Ectodermal cell (in vitro differentiated cells): ENCODE data around the gene LGALSL.
A peak's percentile ranks its signal among the peaks of the same experiment; 100 is the strongest.
"Not testable (repeated sequence)": the region's sequence is repeated elsewhere in the genome, so short reads cannot be mapped to it uniquely, and the experiment has no call there.

Experiments
- H3K27ac ChIP-seq: 2 replicates; pipeline ENCODE4 v1.7.0; 2013; ENCODE audit warnings: mild to moderate bottlenecking, low read depth, low read length; ENCODE audit not compliant: insufficient read depth, poor library complexity, severe bottlenecking
- H3K27me3 ChIP-seq: 2 replicates; pipeline ENCODE4 v1.7.0; 2013; ENCODE audit warnings: mild to moderate bottlenecking, low read length; ENCODE audit not compliant: insufficient read depth, control insufficient read depth, poor library complexity, severe bottlenecking
- H3K36me3 ChIP-seq: one replicate; pipeline ENCODE4 v1.7.0; 2013; ENCODE audit warnings: low read length; ENCODE audit not compliant: control insufficient read depth, insufficient read depth
- H3K4me1 ChIP-seq: one replicate; pipeline ENCODE4 v1.7.0; 2013; ENCODE audit warnings: low read length; ENCODE audit not compliant: control insufficient read depth, insufficient read depth
- H3K4me3 ChIP-seq: 2 replicates; pipeline ENCODE4 v1.7.0; 2013; ENCODE audit warnings: low read depth, low read length, control low read depth; ENCODE audit not compliant: insufficient read depth
- H3K9me3 ChIP-seq: 2 replicates; pipeline ENCODE4 v1.7.0; 2013; ENCODE audit warnings: mild to moderate bottlenecking, low read length, moderate library complexity; ENCODE audit not compliant: control insufficient read depth
- WGBS, 2 experiments: methylation state at CpG; one replicate each; pipeline ENCODE4 v1.1.7; 2013; ENCODE audit warnings: missing lambda C conversion rate in 2 of 2; 5-methylcytosine and 5-hydroxymethylcytosine counted together

LGALSL gene

GRCh38 chr2:64442277-64442676, 11.7 kb upstream of the LGALSL start:
- no peaks in the 10 kb centered on the region for H3K36me3 ChIP-seq
- H3K27me3 ChIP-seq, result no peaks in the 10 kb centered on the region
- H3K27ac ChIP-seq, result no peak overlapping the region
- peaks cover 6% of the 10 kb centered on the region for H3K4me1 ChIP-seq
- WGBS, 2 experiments, result 86 to 92% methylated on average over 4 of the region's 4 CpGs
- H3K4me3 ChIP-seq, result no peak overlapping the region
- H3K9me3 ChIP-seq, result no peaks in the 10 kb centered on the region

GRCh38 chr2:64442801-64443429, 11.0 kb upstream of the LGALSL start:
- Histone ChIP-seq H3K4me3 (no peak overlapping the region), H3K36me3 (no peaks in the 10 kb centered on the region), H3K27ac (no peak overlapping the region), H3K4me1 (peaks cover 6% of the 10 kb centered on the region), H3K27me3 (no peaks in the 10 kb centered on the region), H3K9me3 (no peaks in the 10 kb centered on the region)
- 45 to 55% methylated on average over 7 of the region's 7 CpGs for WGBS, 2 experiments

- H3K4me3 ChIP-seq, H3K27me3 ChIP-seq, H3K36me3 ChIP-seq, H3K9me3 ChIP-seq, H3K27ac ChIP-seq, H3K4me1 ChIP-seq: not testable (repeated sequence)
Measured at GRCh38 chr2:64445970-64446369, 8.0 kb upstream of the LGALSL start.

- H3K27me3 ChIP-seq, result no peaks in the 10 kb centered on the region
- H3K9me3 ChIP-seq, result no peaks in the 10 kb centered on the region
- WGBS, 2 experiments, result 86 to 97% methylated on average over 1 to 2 of the region's 2 CpGs
- no peaks in the 10 kb centered on the region for H3K36me3 ChIP-seq
- no peak overlapping the region for H3K4me3 ChIP-seq
- H3K27ac ChIP-seq, result no peak overlapping the region
- H3K4me1 ChIP-seq, result peaks cover 6% of the 10 kb centered on the region
Measured at GRCh38 chr2:64447317-64448040, 6.5 kb upstream of the LGALSL start.

- Histone ChIP-seq H3K4me3 (no peak overlapping the region), H3K36me3 (no peaks in the 10 kb centered on the region), H3K4me1 (peaks cover 3% of the 10 kb centered on the region), H3K27ac (no peak overlapping the region), H3K9me3 (no peaks in the 10 kb centered on the region), H3K27me3 (no peaks in the 10 kb centered on the region)
- 94 to 95% methylated on average over 7 of the region's 7 CpGs for WGBS, 2 experiments
Measured at GRCh38 chr2:64448041-64448426, 5.9 kb upstream of the LGALSL start.

- 82 to 86% methylated on average over 2 of the region's 2 CpGs for WGBS, 2 experiments
- Histone ChIP-seq H3K36me3 (no peaks in the 10 kb centered on the region), H3K4me1 (peaks cover 6% of the 10 kb centered on the region), H3K27me3 (no peaks in the 10 kb centered on the region), H3K27ac (no peak overlapping the region), H3K9me3 (no peaks in the 10 kb centered on the region), H3K4me3 (no peak overlapping the region)
Measured at GRCh38 chr2:64451051-64451450, 2.9 kb upstream of the LGALSL start.

GRCh38 chr2:64454386-64455332, 697 bp downstream of the LGALSL start:
- Histone ChIP-seq H3K4me1 (peaks cover 6% of the 10 kb centered on the region), H3K27ac (no peak overlapping the region), H3K9me3 (no peaks in the 10 kb centered on the region), H3K4me3 (peak overlapping the region; percentile 75), H3K36me3 (peaks cover 3% of the 10 kb centered on the region), H3K27me3 (no peaks in the 10 kb centered on the region)
- 1% methylated on average over 103 of the region's 103 CpGs for WGBS, 2 experiments

- peaks cover 6% of the 10 kb centered on the region for H3K4me1 ChIP-seq
- no peaks in the 10 kb centered on the region for H3K27me3 ChIP-seq
- H3K27ac ChIP-seq, result no peak overlapping the region
- H3K4me3 ChIP-seq, result peak overlapping the region; percentile 75
- H3K9me3 ChIP-seq, result no peaks in the 10 kb centered on the region
- WGBS, 2 experiments, result 80 to 85% methylated on average over 2 of the region's 2 CpGs
- H3K36me3 ChIP-seq, result peaks cover 3% of the 10 kb centered on the region
Measured at GRCh38 chr2:64455545-64455944, 1.6 kb downstream of the LGALSL start.

- Histone ChIP-seq H3K27ac (no peak overlapping the region), H3K36me3 (peaks cover 3% of the 10 kb centered on the region), H3K9me3 (no peaks in the 10 kb centered on the region), H3K4me1 (peaks cover 6% of the 10 kb centered on the region), H3K4me3 (no peak overlapping the region), H3K27me3 (no peaks in the 10 kb centered on the region)
- 96 to 98% methylated on average over 6 of the region's 6 CpGs for WGBS, 2 experiments
Measured at GRCh38 chr2:64456293-64456692, 2.3 kb downstream of the LGALSL start.

GRCh38 chr2:64457524-64457923, 3.6 kb downstream of the LGALSL start:
- no peak overlapping the region for H3K4me3 ChIP-seq
- H3K36me3 ChIP-seq, result peaks cover 3% of the 10 kb centered on the region

More at GRCh38 chr2:64457524-64457923, 3.6 kb downstream of the LGALSL start:
- H3K9me3 ChIP-seq, result no peaks in the 10 kb centered on the region
- H3K27ac ChIP-seq, result no peak overlapping the region
- H3K27me3 ChIP-seq, result no peaks in the 10 kb centered on the region
- peaks cover 6% of the 10 kb centered on the region for H3K4me1 ChIP-seq
